Stimulated activated CD8-positive, alpha-beta memory T cell treated with anti-CD3 and anti-CD28 coated beads, Interleukin-12 subunit alpha, Interleukin-12 subunit beta, amount 100 ng/mL, for 4 hours (primary cell): ENCODE data around the gene ARHGEF28.

Experiments used
- DNase-seq: peaks from one replicate; pipeline ENCODE4 v3.0.0-alpha.2; 2020; ENCODE audit warnings: low read depth

ARHGEF28 gene

GRCh38 chr5:73816656-73817420, 190.8 kb downstream of the ARHGEF28 start:
- DNase-seq: no peak

DNA sequence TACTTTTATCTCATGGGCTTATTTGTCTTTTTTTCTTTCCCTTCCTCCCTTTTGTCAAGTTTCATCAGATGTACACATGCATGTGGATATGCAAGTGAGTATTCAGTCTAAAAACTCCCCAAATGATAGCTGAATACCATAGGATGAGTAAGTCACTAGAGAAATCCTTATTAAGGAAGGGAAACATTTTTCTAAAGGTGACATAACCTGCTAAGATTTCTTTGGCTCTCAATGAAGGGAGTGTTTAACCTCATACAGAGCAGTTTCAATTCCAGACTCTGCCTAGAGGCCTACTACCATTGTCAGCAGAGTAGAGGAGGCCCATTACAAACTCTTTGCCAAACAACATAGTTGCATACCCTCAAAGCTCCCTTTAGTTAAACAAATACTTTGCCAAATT, 192.4 kb downstream of the ARHGEF28 start:
- DNase-seq: no peak

DNA sequence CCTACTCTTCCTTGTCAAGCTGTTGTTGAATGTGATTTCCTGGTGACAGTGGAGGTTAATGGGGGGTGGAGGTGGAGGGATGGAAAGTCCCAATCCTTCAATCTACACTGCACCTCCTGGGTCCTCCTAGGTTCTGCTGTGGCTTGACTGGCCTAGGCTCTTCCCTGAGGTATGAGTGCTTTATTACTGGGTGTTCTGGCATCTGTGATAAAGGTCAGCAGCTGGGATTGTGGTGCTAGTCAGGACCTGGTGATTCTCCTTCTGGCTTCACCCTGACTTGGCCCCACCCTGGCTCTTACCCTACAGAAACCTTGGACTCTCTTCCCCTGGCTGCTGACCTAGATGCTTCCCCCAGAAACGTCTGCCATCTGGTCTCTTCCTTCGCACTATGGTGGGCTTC, 194.3 kb downstream of the ARHGEF28 start:
- no peak for DNase-seq

DNA sequence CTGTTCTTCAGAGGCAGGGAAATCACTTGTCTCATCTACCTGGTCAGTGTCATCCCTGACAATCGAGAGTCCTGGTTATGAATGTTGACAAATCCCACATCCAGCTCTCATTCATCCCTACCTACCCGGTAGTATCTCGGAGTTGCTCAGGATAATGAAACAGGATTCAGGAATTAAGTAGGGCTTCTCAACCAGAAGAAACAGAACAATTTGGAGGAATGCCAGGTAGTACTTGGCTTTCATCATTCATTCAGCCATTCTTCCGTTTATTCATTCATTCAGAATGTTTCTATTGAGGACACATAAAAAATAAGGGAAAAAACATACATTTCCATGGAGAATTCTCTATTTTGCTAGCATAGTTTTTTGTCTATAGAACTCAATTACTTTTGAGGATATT, 195.0 kb downstream of the ARHGEF28 start:
- DNase-seq: no peak

DNA sequence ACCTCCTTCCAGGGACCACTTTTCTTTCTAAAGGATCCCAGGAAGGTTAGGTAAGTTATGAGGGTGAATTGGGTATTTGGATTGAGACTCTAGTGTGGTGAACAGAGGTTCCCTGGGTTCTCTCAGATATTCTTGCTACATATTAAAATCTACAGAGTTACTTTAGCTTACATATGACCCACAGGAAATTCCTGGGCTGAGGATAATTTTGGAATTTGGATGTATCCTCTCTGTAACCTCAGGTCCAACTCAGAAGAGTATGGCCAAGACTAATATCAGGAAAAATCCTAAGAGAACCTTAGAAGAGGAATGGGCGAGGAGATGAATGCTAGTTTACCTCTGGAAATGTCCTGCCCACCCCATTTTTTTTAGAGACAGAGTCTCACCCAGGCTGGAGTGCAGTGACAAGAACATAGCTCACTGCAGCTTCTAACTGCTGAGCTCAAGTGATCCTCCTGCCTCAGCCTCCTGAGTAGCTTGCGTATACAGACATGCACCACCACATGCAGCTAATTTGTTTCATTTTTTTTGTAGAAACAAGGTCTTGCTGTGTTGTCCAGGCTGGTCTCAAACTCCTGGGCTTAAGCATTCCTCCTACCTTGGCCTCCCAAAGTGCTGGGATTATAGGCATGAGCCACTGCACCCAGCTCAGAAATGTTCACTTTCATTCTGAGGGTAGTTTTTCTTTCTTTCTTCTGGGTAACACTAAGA, 196.4 kb downstream of the ARHGEF28 start:
- no peak for DNase-seq

- DNase-seq: no peak
These were observed 197.0 kb downstream of the ARHGEF28 start for GRCh38 chr5:73822989-73823339.

GRCh38 chr5:73823508-73823925, 197.5 kb downstream of the ARHGEF28 start:
- no peak for DNase-seq

- DNase-seq: no peak
These were observed 199.2 kb downstream of the ARHGEF28 start for GRCh38 chr5:73825199-73825598.

- no peak for DNase-seq
These were observed 199.7 kb downstream of the ARHGEF28 start for GRCh38 chr5:73825736-73826135.

DNA sequence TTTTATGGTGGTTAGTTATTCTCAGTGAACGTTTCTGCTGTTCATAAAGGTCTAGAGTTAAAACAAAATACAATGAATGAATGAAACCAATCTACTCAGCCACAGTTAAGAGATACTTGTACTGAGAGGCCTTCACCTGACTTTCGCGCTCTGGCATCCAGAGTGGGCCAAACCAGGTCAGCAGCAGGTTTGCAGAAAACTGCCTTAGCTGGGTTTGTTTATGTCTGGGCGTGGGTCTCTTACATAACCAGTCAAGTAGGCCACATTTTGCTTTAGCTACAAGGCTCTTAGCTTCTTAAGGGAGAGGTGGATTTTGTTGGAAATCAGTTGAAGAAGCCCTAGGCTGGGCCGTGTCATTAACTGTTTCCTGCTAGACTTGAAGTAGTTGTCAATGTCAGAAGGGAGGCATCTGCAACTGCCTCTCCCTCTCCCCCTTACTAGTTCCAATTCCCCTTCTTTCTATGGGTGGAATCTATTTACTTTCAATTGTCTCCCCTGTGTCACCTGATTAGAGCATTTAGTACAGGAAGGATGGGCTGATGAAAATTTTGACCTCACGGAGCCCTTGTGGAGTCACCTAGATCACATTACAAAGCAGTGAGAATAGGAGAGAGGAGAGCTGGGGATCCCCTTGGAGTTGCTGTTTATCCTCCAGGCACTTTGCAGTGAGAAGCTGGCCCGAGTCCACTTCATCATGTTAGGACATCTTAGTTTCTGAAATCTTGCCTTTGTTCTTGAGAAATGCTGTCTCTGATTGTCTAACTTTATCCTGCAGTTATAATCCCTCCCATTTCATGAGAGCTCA, 200.5 kb downstream of the ARHGEF28 start:
- no peak for DNase-seq

DNA sequence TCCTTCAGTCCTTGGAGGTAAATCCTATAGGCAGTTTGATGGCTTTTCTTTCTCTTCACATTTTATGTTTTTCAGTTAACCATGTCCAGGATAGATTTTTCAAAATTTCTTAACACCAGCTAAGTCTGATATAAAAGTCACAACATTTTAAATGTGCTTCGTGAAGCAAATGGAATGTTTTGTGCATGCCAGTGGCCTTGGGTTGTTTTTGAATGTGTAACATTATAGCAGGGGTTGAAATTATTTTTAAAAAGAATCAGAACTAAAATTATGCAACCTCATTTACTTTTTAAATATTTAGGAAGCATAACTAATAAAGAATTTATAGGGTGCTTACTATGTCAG, 201.1 kb downstream of the ARHGEF28 start:
- DNase-seq: no peak

- no peak for DNase-seq
These were observed 202.5 kb downstream of the ARHGEF28 start for GRCh38 chr5:73828465-73828864.

GRCh38 chr5:73830646-73831045, 204.7 kb downstream of the ARHGEF28 start:
- DNase-seq: no peak

- DNase-seq: no peak
These were observed 205.1 kb downstream of the ARHGEF28 start for GRCh38 chr5:73831066-73831465.

GRCh38 chr5:73834693-73835092, 208.7 kb downstream of the ARHGEF28 start:
- no peak for DNase-seq

DNA sequence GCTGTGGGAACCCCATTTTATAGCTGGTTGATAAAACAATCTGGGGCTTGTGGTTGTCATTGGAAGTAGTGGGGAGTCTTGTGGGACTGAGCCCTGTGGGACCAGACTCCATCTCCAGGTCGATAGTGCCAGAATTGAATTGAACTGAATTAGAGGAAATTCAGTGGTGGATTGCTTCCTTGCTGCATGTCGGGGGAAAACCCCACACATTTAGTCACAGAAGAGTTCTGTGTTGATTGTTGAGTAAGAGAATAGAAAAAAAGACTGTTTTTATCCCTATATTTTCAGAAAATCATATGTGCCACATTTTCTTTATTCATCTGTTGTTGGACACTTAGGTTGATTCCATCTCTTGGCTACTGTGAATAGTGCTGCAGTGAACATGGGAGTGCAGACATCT, 209.7 kb downstream of the ARHGEF28 start:
- no peak for DNase-seq

DNA sequence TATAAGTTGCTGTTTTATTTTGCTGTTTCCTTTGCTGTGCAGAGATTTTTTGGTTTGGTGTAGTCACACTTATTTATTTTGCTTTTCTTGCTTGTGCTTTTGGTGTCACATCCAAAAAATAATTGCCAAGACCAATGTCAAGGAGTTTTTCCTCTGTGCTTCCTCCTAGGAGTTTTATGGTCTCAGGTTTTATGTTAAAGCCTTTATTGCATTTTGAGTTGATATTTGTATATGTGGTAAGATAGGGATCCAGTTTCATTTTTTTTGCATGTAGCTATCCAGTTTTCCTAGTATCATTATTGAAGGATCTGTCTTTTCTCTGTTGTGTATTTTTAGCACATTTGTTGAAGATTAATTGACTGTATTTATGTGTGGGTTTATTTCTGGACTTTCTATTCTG, 210.6 kb downstream of the ARHGEF28 start:
- DNase-seq: no peak

DNA sequence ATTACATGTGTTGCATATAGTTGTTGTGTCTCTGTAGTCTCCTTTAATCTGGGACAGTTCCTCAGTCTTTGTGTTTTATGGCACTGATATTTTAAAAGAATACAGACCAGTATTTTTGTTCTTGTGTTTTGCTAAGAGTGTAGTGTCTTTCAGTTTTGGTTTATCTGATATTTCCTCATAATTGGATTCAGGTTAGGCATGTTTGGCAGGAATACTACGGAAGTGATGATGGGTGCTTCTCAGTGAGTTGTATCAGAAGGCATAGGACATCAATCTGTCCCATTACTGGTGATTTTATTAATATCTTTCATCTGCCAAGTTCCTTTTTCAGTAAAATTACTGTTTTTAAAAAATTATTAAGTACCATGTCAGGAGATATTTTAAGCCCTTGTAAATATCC, 212.9 kb downstream of the ARHGEF28 start:
- no peak for DNase-seq

DNA sequence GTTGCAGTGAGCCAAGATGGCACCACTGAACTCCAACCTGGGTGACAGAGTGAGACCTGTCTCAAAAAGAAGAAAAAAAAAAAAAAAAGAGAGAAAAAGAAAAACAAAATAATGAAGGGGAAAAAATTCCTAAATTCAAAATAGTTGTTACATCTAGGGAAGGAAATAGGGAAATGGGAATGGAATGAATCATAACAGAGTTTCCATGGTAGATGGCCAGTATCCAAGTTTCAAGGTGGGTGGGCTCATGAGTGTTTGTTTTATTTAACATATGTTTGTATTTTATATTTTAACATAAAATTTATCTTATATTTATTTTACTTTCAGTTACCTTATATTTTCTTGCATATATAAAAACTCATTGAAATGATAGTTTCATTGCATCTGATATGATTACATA, 215.6 kb downstream of the ARHGEF28 start:
- DNase-seq: no peak

DNA sequence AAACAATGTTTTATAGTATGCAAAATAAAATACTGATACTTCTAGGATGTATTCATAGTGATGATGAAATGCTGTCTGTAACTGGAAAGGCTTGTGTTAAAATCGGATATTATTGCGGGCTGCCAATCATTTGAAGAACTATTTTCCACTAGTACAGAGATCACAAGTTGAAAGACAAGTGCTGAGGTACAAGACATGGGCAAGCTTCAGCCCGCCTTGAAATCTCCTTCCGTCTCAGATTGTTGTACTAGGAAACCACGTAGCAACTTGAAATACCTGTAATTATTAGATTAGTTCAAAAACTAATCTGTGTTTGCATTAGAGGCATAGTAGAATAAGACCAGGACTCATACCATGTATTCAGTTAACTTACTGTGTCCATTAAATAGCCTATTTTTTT, 218.2 kb downstream of the ARHGEF28 start:
- DNase-seq: no peak

DNA sequence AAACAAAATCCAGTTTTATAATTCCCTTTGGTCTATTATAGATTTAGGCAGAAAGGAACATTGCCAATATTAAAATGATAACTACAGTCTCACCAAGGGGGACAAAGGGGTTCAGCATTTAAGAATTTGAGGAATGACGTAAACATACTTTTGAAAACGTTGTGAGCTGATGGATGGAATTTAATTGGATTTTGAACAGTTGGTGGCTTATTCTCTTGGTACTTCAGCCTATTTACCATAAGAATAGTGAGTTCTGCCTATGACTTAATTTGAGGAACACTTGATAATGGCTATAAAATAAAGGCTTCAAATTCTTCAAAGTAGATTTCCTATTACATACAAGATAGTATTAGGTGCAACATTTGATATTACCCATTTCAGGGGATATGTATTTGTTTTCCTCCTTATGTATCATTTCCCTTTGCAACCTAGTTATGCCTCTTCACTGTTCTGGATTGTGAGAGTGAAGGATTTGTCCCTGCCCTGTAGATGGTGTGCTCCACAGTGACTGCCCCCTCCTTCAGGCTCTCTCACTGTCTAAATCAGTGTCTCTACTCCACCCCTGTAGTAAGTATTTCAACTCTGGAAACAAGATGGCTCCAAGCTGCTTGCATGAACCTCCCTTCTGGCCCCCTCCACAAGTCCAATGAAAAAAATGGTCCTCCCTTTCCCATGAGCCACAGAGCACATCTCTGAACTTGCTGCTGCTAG, 225.6 kb downstream of the ARHGEF28 start:
- DNase-seq: no peak

GRCh38 chr5:73853091-73853490, 227.1 kb downstream of the ARHGEF28 start:
- no peak for DNase-seq
